GM18873 (cell line): ENCODE data around the gene SMAD7.

ENCODE experiments used
- ATAC-seq: cut with Tn5 transposase; IDR thresholded peaks from one replicate; pipeline ENCODE4 v1.9.1; 2021; ENCODE audit warnings: mild to moderate bottlenecking, moderate library complexity, moderate number of reproducible peaks; ENCODE audit not compliant: unreplicated experiment, low FRiP score

Gene SMAD7

GRCh38 chr18:48962252-48962993, 11.7 kb upstream of the SMAD7 start:
- no peak for ATAC-seq

- ATAC-seq: no peak
Observed at GRCh38 chr18:48961547-48961946, 10.8 kb upstream of the SMAD7 start.

- no peak for ATAC-seq
Observed at GRCh38 chr18:48959921-48960920, 9.5 kb upstream of the SMAD7 start.

GRCh38 chr18:48959551-48959920, 8.8 kb upstream of the SMAD7 start:
- ATAC-seq: no peak

- no peak for ATAC-seq
Observed at GRCh38 chr18:48958951-48959350, 8.2 kb upstream of the SMAD7 start.

- no peak for ATAC-seq
Observed at GRCh38 chr18:48957616-48958015, 6.9 kb upstream of the SMAD7 start.

- no peak for ATAC-seq
Observed at GRCh38 chr18:48957136-48957535, 6.4 kb upstream of the SMAD7 start.

- no peak for ATAC-seq
Observed at GRCh38 chr18:48956356-48956755, 5.6 kb upstream of the SMAD7 start.

GRCh38 chr18:48955830-48956261, 5.1 kb upstream of the SMAD7 start:
- ATAC-seq: no peak

- ATAC-seq: no peak
Observed at GRCh38 chr18:48954886-48955819, 4.4 kb upstream of the SMAD7 start.

GRCh38 chr18:48953104-48953706, 2.4 kb upstream of the SMAD7 start:
- ATAC-seq: no peak

GRCh38 chr18:48952287-48953103, 1.7 kb upstream of the SMAD7 start:
- ATAC-seq: peak; percentile 29

- peak; percentile 39 for ATAC-seq
Observed at GRCh38 chr18:48951448-48952286, 902 bp upstream of the SMAD7 start.

- no peak for ATAC-seq
Observed at GRCh38 chr18:48949606-48950535, 894 bp downstream of the SMAD7 start.

GRCh38 chr18:48949050-48949605, 1.6 kb downstream of the SMAD7 start:
- ATAC-seq: no peak

- no peak for ATAC-seq
Observed at GRCh38 chr18:48948112-48949049, 2.4 kb downstream of the SMAD7 start.
